Measurements from ENCODE around the gene TMEM175.

Gene TMEM175

DNA sequence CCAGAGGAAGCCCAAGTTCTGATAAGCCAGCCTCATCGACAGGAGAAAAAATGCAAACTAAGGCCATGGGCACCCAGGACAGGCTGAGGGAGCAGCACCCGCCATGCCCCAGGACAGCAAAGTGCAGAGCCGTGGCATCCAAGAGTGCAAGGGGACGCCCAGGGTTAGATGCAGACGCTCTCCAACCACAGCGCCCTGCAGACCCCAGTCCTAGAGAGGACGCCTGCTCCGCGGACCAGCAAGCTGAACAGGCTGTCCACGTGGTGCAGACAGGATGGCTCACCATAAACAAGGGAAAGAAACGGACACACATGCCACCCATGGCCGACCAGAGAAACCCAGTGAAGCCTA lies 32.7 kb upstream of the TMEM175 start (continued):
- TF ChIP-seq, protein P1, sequence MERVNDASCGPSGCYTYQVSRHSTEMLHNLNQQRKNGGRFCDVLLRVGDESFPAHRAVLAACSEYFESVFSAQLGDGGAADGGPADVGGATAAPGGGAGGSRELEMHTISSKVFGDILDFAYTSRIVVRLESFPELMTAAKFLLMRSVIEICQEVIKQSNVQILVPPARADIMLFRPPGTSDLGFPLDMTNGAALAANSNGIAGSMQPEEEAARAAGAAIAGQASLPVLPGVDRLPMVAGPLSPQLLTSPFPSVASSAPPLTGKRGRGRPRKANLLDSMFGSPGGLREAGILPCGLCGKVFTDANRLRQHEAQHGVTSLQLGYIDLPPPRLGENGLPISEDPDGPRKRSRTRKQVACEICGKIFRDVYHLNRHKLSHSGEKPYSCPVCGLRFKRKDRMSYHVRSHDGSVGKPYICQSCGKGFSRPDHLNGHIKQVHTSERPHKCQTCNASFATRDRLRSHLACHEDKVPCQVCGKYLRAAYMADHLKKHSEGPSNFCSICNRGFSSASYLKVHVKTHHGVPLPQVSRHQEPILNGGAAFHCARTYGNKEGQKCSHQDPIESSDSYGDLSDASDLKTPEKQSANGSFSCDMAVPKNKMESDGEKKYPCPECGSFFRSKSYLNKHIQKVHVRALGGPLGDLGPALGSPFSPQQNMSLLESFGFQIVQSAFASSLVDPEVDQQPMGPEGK (CRISPR knock-in tag; IDR thresholded peaks at IDR 0.05; ENCODE audit: borderline replicate concordance), result no peak
- TF ChIP-seq ZFP30 (CRISPR knock-in tag; IDR thresholded peaks at IDR 0.05), result no peak
- no peak for TF ChIP-seq PPARA (CRISPR knock-in tag; IDR thresholded peaks at IDR 0.05; ENCODE audit: borderline replicate concordance)
- TF ChIP-seq, protein P2, sequence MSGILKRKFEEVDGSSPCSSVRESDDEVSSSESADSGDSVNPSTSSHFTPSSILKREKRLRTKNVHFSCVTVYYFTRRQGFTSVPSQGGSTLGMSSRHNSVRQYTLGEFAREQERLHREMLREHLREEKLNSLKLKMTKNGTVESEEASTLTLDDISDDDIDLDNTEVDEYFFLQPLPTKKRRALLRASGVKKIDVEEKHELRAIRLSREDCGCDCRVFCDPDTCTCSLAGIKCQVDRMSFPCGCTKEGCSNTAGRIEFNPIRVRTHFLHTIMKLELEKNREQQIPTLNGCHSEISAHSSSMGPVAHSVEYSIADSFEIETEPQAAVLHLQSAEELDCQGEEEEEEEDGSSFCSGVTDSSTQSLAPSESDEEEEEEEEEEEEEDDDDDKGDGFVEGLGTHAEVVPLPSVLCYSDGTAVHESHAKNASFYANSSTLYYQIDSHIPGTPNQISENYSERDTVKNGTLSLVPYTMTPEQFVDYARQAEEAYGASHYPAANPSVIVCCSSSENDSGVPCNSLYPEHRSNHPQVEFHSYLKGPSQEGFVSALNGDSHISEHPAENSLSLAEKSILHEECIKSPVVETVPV (CRISPR knock-in tag; IDR thresholded peaks at IDR 0.05), result no peak
- no peak for TF ChIP-seq GLIS3 (CRISPR knock-in tag; IDR thresholded peaks at IDR 0.05)

DNA sequence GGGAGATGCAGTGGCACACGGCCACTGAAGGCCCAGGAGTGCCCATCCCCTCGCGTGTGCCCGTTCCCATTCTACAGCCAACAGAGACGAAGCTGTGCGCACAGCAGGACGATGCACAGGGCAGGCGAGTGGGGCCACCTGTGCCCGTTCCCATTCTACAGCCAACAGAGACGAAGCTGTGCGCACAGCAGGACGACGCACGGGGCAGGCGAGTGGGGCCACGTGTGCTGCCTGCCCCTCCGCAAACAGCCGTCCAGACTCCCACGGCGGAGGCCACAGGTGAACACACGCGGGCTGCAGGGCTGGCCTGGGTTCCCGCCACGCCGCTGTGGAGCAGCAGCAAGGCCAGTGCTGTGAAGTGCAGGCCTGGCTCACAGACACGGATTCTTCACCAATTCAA lies 32.2 kb upstream of the TMEM175 start:
- no peak for ATAC-seq
- TF ChIP-seq CSDC2 (CRISPR knock-in tag; IDR thresholded peaks at IDR 0.05), result no peak
- no peak for TF ChIP-seq ISL1 (CRISPR knock-in tag; IDR thresholded peaks at IDR 0.05)
- TF ChIP-seq ZNF8 (CRISPR knock-in tag; IDR thresholded peaks at IDR 0.05), result no peak

DNA sequence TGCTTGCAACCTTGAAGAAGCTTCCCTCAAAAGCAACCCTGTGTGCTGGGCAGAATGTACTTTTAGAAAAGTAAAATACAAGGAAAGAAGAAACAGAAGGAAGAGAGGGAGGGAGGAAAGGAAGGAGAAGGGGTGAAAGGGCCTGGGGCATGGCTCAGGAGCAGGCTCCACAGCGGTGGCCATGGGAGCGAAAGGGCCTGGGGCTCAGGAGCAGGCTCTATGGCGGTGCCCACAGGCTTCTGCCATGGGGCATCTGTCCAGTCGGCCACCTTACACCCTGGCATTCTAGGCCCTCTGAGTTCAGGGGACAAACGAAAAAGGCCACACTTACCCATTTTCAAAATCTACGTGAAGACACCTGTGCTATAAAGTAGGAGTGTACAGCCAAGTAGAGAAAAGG lies 31.5 kb upstream of the TMEM175 start:
- no peak for ATAC-seq
- TF ChIP-seq, protein P1 (CRISPR knock-in tag; IDR thresholded peaks at IDR 0.05; ENCODE audit: borderline replicate concordance), result no peak
- TF ChIP-seq ZFP3 (CRISPR knock-in tag; IDR thresholded peaks at IDR 0.05) (no peak), ZFP30 (CRISPR knock-in tag; IDR thresholded peaks at IDR 0.05) (no peak), ZNF70 (CRISPR knock-in tag; IDR thresholded peaks at IDR 0.05) (no peak), GLIS3 (CRISPR knock-in tag; IDR thresholded peaks at IDR 0.05) (no peak), PPARA (CRISPR knock-in tag; IDR thresholded peaks at IDR 0.05; ENCODE audit: borderline replicate concordance) (no peak), ESRRG (CRISPR knock-in tag; IDR thresholded peaks at IDR 0.05) (no peak), TOX (CRISPR knock-in tag; IDR thresholded peaks at IDR 0.05; ENCODE audit: borderline replicate concordance) (no peak), ISL1 (CRISPR knock-in tag; IDR thresholded peaks at IDR 0.05) (no peak), OSR1 (CRISPR knock-in tag; IDR thresholded peaks at IDR 0.05) (no peak), CSDC2 (CRISPR knock-in tag; IDR thresholded peaks at IDR 0.05) (no peak), TCF4 (CRISPR knock-in tag; IDR thresholded peaks at IDR 0.05; ENCODE audit: borderline replicate concordance) (no peak), BACH2 (CRISPR knock-in tag; IDR thresholded peaks at IDR 0.05; ENCODE audit: borderline replicate concordance) (no peak), ZC3H10 (CRISPR knock-in tag; IDR thresholded peaks at IDR 0.05) (no peak), ARNTL (CRISPR knock-in tag; IDR thresholded peaks at IDR 0.05; ENCODE audit: borderline replicate concordance, low read depth) (no peak), ZNF565 (CRISPR knock-in tag; conservative IDR thresholded peaks at IDR 0.05; ENCODE audit: low read depth) (no peak)
- TF ChIP-seq, protein P2 (CRISPR knock-in tag; IDR thresholded peaks at IDR 0.05), result no peak

DNA sequence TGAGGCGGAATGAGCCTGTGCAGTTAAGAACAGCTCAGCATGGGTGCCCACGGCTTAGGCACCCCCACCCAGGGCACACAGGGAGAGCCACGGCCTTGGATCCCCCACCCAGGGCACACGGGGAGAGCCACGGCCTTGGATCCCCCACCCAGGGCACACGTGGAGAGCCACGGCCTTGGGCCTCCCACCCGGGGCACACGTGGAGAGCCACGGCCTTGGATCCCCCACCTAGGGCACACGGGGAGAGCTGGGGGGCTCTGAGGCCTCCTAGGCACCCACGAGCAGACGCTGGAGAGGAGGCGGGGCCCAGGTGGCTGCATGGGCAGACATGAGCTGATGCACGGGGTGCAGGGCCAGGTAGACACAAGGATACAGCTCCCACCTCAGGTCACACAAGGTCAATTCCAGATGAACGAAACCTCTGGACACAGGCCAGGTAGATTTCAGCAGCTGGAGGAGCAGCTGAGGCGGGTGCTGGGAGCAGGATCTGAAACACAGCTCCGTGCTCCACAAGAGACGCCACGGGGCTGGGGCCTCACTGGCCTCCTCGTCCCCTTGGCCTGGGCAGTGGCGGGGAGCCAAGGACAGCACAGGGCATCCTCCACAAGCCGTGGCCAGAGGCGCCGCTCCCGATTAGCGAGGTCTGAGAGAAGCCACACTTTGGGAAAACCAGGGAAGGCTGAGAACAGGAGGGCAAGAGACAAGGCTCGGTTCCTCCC lies 30.9 kb upstream of the TMEM175 start:
- no peak for ATAC-seq
- TF ChIP-seq, protein P1 (CRISPR knock-in tag; IDR thresholded peaks at IDR 0.05; ENCODE audit: borderline replicate concordance), result no peak
- TF ChIP-seq ZFP30 (CRISPR knock-in tag; IDR thresholded peaks at IDR 0.05), result no peak
- no peak for TF ChIP-seq ARNTL (CRISPR knock-in tag; IDR thresholded peaks at IDR 0.05; ENCODE audit: borderline replicate concordance, low read depth)
- no peak for TF ChIP-seq TCF4 (CRISPR knock-in tag; IDR thresholded peaks at IDR 0.05; ENCODE audit: borderline replicate concordance)
- no peak for TF ChIP-seq ZC3H10 (CRISPR knock-in tag; IDR thresholded peaks at IDR 0.05)
- no peak for TF ChIP-seq ZFP3 (CRISPR knock-in tag; IDR thresholded peaks at IDR 0.05)
- TF ChIP-seq PPARA (CRISPR knock-in tag; IDR thresholded peaks at IDR 0.05; ENCODE audit: borderline replicate concordance), result no peak
- TF ChIP-seq ZNF8 (CRISPR knock-in tag; IDR thresholded peaks at IDR 0.05), result no peak
- no peak for TF ChIP-seq OSR1 (CRISPR knock-in tag; IDR thresholded peaks at IDR 0.05)
- TF ChIP-seq, protein P3, sequence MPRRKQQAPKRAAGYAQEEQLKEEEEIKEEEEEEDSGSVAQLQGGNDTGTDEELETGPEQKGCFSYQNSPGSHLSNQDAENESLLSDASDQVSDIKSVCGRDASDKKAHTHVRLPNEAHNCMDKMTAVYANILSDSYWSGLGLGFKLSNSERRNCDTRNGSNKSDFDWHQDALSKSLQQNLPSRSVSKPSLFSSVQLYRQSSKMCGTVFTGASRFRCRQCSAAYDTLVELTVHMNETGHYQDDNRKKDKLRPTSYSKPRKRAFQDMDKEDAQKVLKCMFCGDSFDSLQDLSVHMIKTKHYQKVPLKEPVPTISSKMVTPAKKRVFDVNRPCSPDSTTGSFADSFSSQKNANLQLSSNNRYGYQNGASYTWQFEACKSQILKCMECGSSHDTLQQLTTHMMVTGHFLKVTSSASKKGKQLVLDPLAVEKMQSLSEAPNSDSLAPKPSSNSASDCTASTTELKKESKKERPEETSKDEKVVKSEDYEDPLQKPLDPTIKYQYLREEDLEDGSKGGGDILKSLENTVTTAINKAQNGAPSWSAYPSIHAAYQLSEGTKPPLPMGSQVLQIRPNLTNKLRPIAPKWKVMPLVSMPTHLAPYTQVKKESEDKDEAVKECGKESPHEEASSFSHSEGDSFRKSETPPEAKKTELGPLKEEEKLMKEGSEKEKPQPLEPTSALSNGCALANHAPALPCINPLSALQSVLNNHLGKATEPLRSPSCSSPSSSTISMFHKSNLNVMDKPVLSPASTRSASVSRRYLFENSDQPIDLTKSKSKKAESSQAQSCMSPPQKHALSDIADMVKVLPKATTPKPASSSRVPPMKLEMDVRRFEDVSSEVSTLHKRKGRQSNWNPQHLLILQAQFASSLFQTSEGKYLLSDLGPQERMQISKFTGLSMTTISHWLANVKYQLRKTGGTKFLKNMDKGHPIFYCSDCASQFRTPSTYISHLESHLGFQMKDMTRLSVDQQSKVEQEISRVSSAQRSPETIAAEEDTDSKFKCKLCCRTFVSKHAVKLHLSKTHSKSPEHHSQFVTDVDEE (CRISPR knock-in tag; IDR thresholded peaks at IDR 0.05), result no peak
- TF ChIP-seq ESRRG (CRISPR knock-in tag; IDR thresholded peaks at IDR 0.05), result no peak
- TF ChIP-seq, protein P4, sequence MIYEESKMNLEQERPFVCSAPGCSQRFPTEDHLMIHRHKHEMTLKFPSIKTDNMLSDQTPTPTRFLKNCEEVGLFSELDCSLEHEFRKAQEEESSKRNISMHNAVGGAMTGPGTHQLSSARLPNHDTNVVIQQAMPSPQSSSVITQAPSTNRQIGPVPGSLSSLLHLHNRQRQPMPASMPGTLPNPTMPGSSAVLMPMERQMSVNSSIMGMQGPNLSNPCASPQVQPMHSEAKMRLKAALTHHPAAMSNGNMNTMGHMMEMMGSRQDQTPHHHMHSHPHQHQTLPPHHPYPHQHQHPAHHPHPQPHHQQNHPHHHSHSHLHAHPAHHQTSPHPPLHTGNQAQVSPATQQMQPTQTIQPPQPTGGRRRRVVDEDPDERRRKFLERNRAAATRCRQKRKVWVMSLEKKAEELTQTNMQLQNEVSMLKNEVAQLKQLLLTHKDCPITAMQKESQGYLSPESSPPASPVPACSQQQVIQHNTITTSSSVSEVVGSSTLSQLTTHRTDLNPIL (CRISPR knock-in tag; IDR thresholded peaks at IDR 0.05; ENCODE audit: low read depth), result no peak
- TF ChIP-seq ISL1 (CRISPR knock-in tag; IDR thresholded peaks at IDR 0.05), result no peak
- TF ChIP-seq SNAI2 (CRISPR knock-in tag; IDR thresholded peaks at IDR 0.05), result no peak

Data from SK-N-SH treated with all-trans-retinoic acid at 6 μM for 48 hours (cell line).